Effector memory CD8-positive, alpha-beta T cell (primary cell): ENCODE results near the gene RAB11FIP2.
"Not testable (repeated sequence)": the region's sequence is repeated elsewhere in the genome, so short reads cannot be mapped to it uniquely, and the experiment has no call there.

ENCODE experiments used
- ATAC-seq: fragments of 150-1000 bp; cut with Tn5 transposase; replicated peaks from 2 replicates; pipeline ENCODE4 v1.10.0; 2021; ENCODE audit warnings: mild to moderate bottlenecking, moderate library complexity
- DNase-seq, 3 experiments: peaks; one replicate each; pipeline ENCODE4 v3.0.0; 2021
- H3K27ac Mint-ChIP-seq, 2 donors: one replicate each; pipeline ENCODE4 v1.8.0; 2022; ENCODE audit warnings: mild to moderate bottlenecking in 2 of 2, mixed read lengths in 2 of 2, moderate library complexity in 2 of 2
- H3K27me3 Mint-ChIP-seq, 2 donors: one replicate each; pipeline ENCODE4 v1.8.0; 2022; ENCODE audit warnings: mixed read lengths in 2 of 2
- H3K36me3 Mint-ChIP-seq: one replicate; pipeline ENCODE4 v1.8.0; 2022; ENCODE audit warnings: mild to moderate bottlenecking, moderate library complexity, mixed read lengths; ENCODE audit not compliant: insufficient read depth
- H3K4me1 Mint-ChIP-seq, 2 donors: one replicate each; pipeline ENCODE4 v1.8.0; 2022; ENCODE audit warnings: low read depth in 2 of 2, mixed read lengths in 2 of 2
- H3K4me3 Mint-ChIP-seq, 2 donors: one replicate each; pipeline ENCODE4 v1.8.0; 2022; ENCODE audit warnings: mild to moderate bottlenecking in 2 of 2, mixed read lengths in 2 of 2, moderate library complexity in 2 of 2
- H3K9me3 Mint-ChIP-seq, 2 donors: one replicate each; pipeline ENCODE4 v1.8.0; 2022; ENCODE audit warnings: mixed read lengths in 2 of 2
- total RNA-seq, 9 experiments: gene quantifications; one replicate each; lab custom pipeline; 2026; lab: John Stamatoyannopoulos, UW

Gene RAB11FIP2
- 25.2 to 48.4 (median 31.6) reads per million in 9 experiments for total RNA-seq

- peak; percentile 91 for ATAC-seq
Observed at GRCh38 chr10:118046395-118047156, at the start of gene RAB11FIP2. TSS of gene RAB11FIP2 (minus strand) at chr10:118046941. CDS start at chr10:118046163, 778 bp downstream.

GRCh38 chr10:118096022-118096421 lies 49.3 kb upstream of the RAB11FIP2 start:
- Mint-ChIP-seq H3K36me3 (no peaks in the 10 kb centered on the region), H3K4me3 (no peak overlapping the region), H3K9me3 (no peaks in the 10 kb centered on the region), H3K4me1 (no peaks in the 10 kb centered on the region), H3K27me3 (peaks cover 19 to 26% of the 10 kb centered on the region in 2 donors), H3K27ac (no peak overlapping the region)
- ATAC-seq (no peak), DNase-seq (no peak)

More at GRCh38 chr10:118046395-118047156, at the start of gene RAB11FIP2:
- Mint-ChIP-seq H3K27me3 (no peaks in the 10 kb centered on the region), H3K4me1 (peaks cover 14 to 34% of the 10 kb centered on the region in 2 donors), H3K36me3 (peaks cover 9% of the 10 kb centered on the region), H3K27ac (peak within 1 kb of the TSS; percentile 79 to 88), H3K9me3 (no peaks in the 10 kb centered on the region), H3K4me3 (peak within 1 kb of the TSS; percentile 83 to 85)
- peak; percentile 95 to 98 (median 96) for DNase-seq

- Mint-ChIP-seq H3K9me3 (no peaks in the 10 kb centered on the region), H3K27me3 (peaks cover 0 to 19% of the 10 kb centered on the region in 2 donors), H3K36me3 (no peaks in the 10 kb centered on the region), H3K27ac (no peak overlapping the region), H3K4me1 (no peaks in the 10 kb centered on the region), H3K4me3 (no peak overlapping the region)
- no peak for DNase-seq
- no peak for ATAC-seq
Observed at GRCh38 chr10:118092209-118092608, 45.5 kb upstream of the RAB11FIP2 start.

DNA sequence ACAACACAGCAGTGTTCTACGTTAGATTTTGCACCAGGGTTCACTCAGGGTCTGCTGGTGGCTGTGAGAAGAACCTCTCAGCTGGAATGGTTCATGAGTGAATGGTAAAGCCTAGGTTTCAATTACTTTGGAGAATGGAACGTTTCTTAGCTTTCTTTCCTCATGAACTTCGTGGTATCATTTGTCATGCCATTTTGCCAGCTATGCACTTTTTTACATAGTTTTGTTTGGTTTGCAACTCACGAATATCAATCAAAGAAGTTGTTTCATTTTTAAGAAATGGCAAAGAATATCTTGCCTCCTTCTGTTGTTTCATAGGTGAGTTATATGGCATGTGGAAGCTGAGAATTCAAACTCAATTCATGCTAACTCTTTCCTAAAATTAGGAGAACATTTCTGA lies 34.1 kb upstream of the RAB11FIP2 start:
- DNase-seq (no peak), ATAC-seq (no peak)
- H3K4me3 Mint-ChIP-seq = no peak overlapping the region
- no peaks in the 10 kb centered on the region for H3K4me1 Mint-ChIP-seq
- no peaks in the 10 kb centered on the region for H3K9me3 Mint-ChIP-seq
- no peak overlapping the region for H3K27ac Mint-ChIP-seq
- H3K27me3 Mint-ChIP-seq = peaks cover 14 to 26% of the 10 kb centered on the region in 2 donors
- H3K36me3 Mint-ChIP-seq = no peaks in the 10 kb centered on the region

GRCh38 chr10:118076705-118077104 lies 30.0 kb upstream of the RAB11FIP2 start:
- DNase-seq (no peak), ATAC-seq (no peak)
- no peak overlapping the region for H3K27ac Mint-ChIP-seq
- H3K36me3 Mint-ChIP-seq = no peaks in the 10 kb centered on the region
- H3K9me3 Mint-ChIP-seq = no peaks in the 10 kb centered on the region
- no peak overlapping the region for H3K4me3 Mint-ChIP-seq
- peaks cover 11 to 18% of the 10 kb centered on the region in 2 donors for H3K27me3 Mint-ChIP-seq
- H3K4me1 Mint-ChIP-seq = no peaks in the 10 kb centered on the region

GRCh38 chr10:118072840-118073239 lies 26.1 kb upstream of the RAB11FIP2 start:
- Mint-ChIP-seq H3K27ac (no peak overlapping the region), H3K9me3 (no peaks in the 10 kb centered on the region)
- no peak for DNase-seq

GRCh38 chr10:118067389-118067788 lies 20.6 kb upstream of the RAB11FIP2 start:
- H3K9me3 Mint-ChIP-seq, H3K4me3 Mint-ChIP-seq, H3K27ac Mint-ChIP-seq, ATAC-seq, DNase-seq, H3K4me1 Mint-ChIP-seq, H3K36me3 Mint-ChIP-seq: not testable (repeated sequence)
- H3K27me3 Mint-ChIP-seq = peaks cover 35 to 57% of the 10 kb centered on the region in 2 donors

More at GRCh38 chr10:118072840-118073239, 26.1 kb upstream of the RAB11FIP2 start:
- ATAC-seq = no peak
- no peak overlapping the region for H3K4me3 Mint-ChIP-seq
- no peaks in the 10 kb centered on the region for H3K4me1 Mint-ChIP-seq
- H3K36me3 Mint-ChIP-seq = no peaks in the 10 kb centered on the region
- H3K27me3 Mint-ChIP-seq = peaks cover 22 to 37% of the 10 kb centered on the region in 2 donors

GRCh38 chr10:118062798-118063238 lies 16.1 kb upstream of the RAB11FIP2 start:
- DNase-seq (no peak), ATAC-seq (no peak)
- H3K36me3 Mint-ChIP-seq = no peaks in the 10 kb centered on the region
- H3K4me3 Mint-ChIP-seq = no peak overlapping the region
- no peaks in the 10 kb centered on the region for H3K9me3 Mint-ChIP-seq
- H3K27ac Mint-ChIP-seq = no peak overlapping the region
- H3K4me1 Mint-ChIP-seq = no peaks in the 10 kb centered on the region
- peaks cover 29 to 69% of the 10 kb centered on the region in 2 donors for H3K27me3 Mint-ChIP-seq

GRCh38 chr10:118058371-118058770 lies 11.6 kb upstream of the RAB11FIP2 start:
- DNase-seq (no peak), ATAC-seq (no peak)
- H3K27me3 Mint-ChIP-seq = peaks cover 34 to 67% of the 10 kb centered on the region in 2 donors
- no peaks in the 10 kb centered on the region for H3K9me3 Mint-ChIP-seq
- H3K36me3 Mint-ChIP-seq = no peaks in the 10 kb centered on the region
- no peaks in the 10 kb centered on the region for H3K4me1 Mint-ChIP-seq
- no peak overlapping the region for H3K27ac Mint-ChIP-seq
- no peak overlapping the region for H3K4me3 Mint-ChIP-seq

DNA sequence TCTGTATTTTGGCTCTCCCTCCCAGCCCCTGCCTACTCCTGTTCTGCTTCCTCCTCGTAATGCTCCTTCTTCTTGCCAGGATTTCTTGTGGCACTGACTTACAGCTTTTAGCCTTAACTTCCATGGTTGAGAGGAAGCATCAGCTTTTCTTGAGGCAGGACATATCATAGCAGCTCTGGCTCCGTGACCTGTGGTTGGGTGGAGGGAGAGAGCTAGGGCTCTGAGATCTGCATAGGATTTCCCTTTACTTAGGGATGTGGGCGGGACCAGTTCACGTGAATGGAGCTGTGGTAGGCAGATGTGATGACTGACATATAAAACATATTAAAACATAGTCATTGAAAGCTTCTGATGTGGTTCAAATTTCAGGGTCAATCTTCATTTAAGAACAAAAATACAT lies 10.6 kb upstream of the RAB11FIP2 start:
- ATAC-seq (no peak), DNase-seq (no peak)
- peaks cover 27 to 56% of the 10 kb centered on the region in 2 donors for H3K27me3 Mint-ChIP-seq
- no peaks in the 10 kb centered on the region for H3K4me1 Mint-ChIP-seq
- H3K36me3 Mint-ChIP-seq = no peaks in the 10 kb centered on the region
- H3K9me3 Mint-ChIP-seq = no peaks in the 10 kb centered on the region
- no peak overlapping the region for H3K27ac Mint-ChIP-seq
- no peak overlapping the region for H3K4me3 Mint-ChIP-seq

DNA sequence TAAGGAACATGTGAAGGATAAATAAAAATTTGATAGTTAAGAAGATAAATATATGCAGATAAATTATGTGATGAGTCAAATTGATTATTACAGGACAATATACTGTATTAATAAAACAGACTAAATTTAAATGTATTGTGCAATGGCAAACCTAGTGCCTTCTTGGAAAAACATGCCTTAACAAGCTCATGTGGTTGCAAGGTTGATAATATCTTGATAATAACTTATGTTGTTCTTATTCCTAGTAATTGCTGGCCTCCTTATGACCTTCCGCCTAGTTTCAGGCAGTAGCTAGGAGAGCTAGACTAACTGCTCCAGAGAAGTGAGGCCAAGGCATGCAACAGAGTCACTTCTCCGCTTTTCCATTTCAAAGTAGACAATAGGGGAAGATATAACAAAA lies 7.6 kb upstream of the RAB11FIP2 start:
- peaks cover 27 to 28% of the 10 kb centered on the region in 2 donors for H3K27me3 Mint-ChIP-seq
- H3K27ac Mint-ChIP-seq = no peak overlapping the region
- H3K4me3 Mint-ChIP-seq = no peak overlapping the region
- H3K4me1 Mint-ChIP-seq = no peaks in the 10 kb centered on the region
- no peaks in the 10 kb centered on the region for H3K36me3 Mint-ChIP-seq
- ATAC-seq (no peak), DNase-seq (no peak)
- no peaks in the 10 kb centered on the region for H3K9me3 Mint-ChIP-seq

GRCh38 chr10:118052816-118053215 lies 6.1 kb upstream of the RAB11FIP2 start:
- ATAC-seq = no peak
- Mint-ChIP-seq H3K36me3 (no peaks in the 10 kb centered on the region), H3K27ac (no peak overlapping the region), H3K27me3 (peaks cover 21 to 22% of the 10 kb centered on the region in 2 donors), H3K4me1 (no peaks in the 10 kb centered on the region), H3K9me3 (no peaks in the 10 kb centered on the region), H3K4me3 (no peak overlapping the region)
- no peak for DNase-seq

GRCh38 chr10:118047880-118048279 lies 1.1 kb upstream of the RAB11FIP2 start:
- ATAC-seq = no peak
- H3K4me3 Mint-ChIP-seq = peak overlapping the region; percentile 83 to 85
- H3K27me3 Mint-ChIP-seq = no peaks in the 10 kb centered on the region
- peaks cover 9% of the 10 kb centered on the region for H3K36me3 Mint-ChIP-seq
- peaks cover 11 to 22% of the 10 kb centered on the region in 2 donors for H3K4me1 Mint-ChIP-seq
- H3K27ac Mint-ChIP-seq = peak overlapping the region in 1 of 2 donors; percentile 88
- no peak for DNase-seq
- no peaks in the 10 kb centered on the region for H3K9me3 Mint-ChIP-seq

- Mint-ChIP-seq H3K36me3 (peaks cover 9% of the 10 kb centered on the region), H3K9me3 (no peaks in the 10 kb centered on the region), H3K4me3 (peak overlapping the region; percentile 83 to 85), H3K27ac (peak overlapping the region; percentile 79 to 88), H3K27me3 (no peaks in the 10 kb centered on the region), H3K4me1 (peaks cover 14 to 29% of the 10 kb centered on the region in 2 donors)
- DNase-seq (no peak), ATAC-seq (no peak)
Observed at GRCh38 chr10:118047157-118047719, 497 bp upstream of the RAB11FIP2 start.
